WTC11 (cell line): Measurements from ENCODE around the gene GRAMD1B. TPM values are rescaled to one million over a fixed set of nuclear protein-coding genes. Genes with fewer than 3 reads are reported as not detected.

ENCODE experiments used
- ATAC-seq: fragments of 200-7000 bp; cut with Tn5 transposase; 2 replicates; pipeline ENCODE4 v1.10.0; 2021; ENCODE audit warnings: mild to moderate bottlenecking, moderate library complexity
- CTCF ChIA-PET: fragments of 300-600 bp; sonication (Branson Sonifier 250); formaldehyde crosslinking; loops from one replicate; lab custom pipeline; 2021; ENCODE audit warnings: antibody characterized with exemption; lab: Charles Lee
- POLR2A ChIA-PET: fragments of 350-600 bp; sonication (Branson Sonifier 250); formaldehyde crosslinking; loops from one replicate; lab custom pipeline; 2021; ENCODE audit warnings: antibody characterized with exemption; lab: Charles Lee
- DNase-seq: peaks from one replicate; pipeline ENCODE4 v3.0.0; 2021; ENCODE audit warnings: low spot score
- H3K27ac Mint-ChIP-seq: 2 replicates; pipeline ENCODE4 v1.8.0; 2021; ENCODE audit warnings: mixed read lengths
- H3K27me3 Mint-ChIP-seq: 2 replicates; pipeline ENCODE4 v1.8.0; 2021; ENCODE audit warnings: low read depth, mild to moderate bottlenecking, moderate library complexity, mixed read lengths
- H3K36me3 Mint-ChIP-seq: 2 replicates; pipeline ENCODE4 v1.8.0; 2021; ENCODE audit warnings: mixed read lengths
- H3K4me1 Mint-ChIP-seq: 2 replicates; pipeline ENCODE4 v1.8.0; 2022; ENCODE audit warnings: mixed read lengths
- H3K4me3 Mint-ChIP-seq: 2 replicates; pipeline ENCODE4 v1.8.0; 2021; ENCODE audit warnings: mild to moderate bottlenecking, moderate library complexity, mixed read lengths
- H3K9me3 Mint-ChIP-seq: 2 replicates; pipeline ENCODE4 v1.8.0; 2021; ENCODE audit warnings: mixed read lengths
- ARID4B ChIP-seq: sonication (generic); formaldehyde crosslinking; IDR thresholded peaks from 2 replicates; pipeline ENCODE4 v1.8.0; 2023; ENCODE audit warnings: missing genetic modification reagents, mild to moderate bottlenecking, borderline replicate concordance
- EMX1 ChIP-seq: fragments of 250-450 bp; sonication (Bioruptor Pico); IDR thresholded peaks from 2 replicates; pipeline ENCODE4 v1.8.0; 2021; ENCODE audit warnings: mild to moderate bottlenecking
- FOXP1 ChIP-seq: sonication (generic); formaldehyde crosslinking; IDR thresholded peaks from 2 replicates; pipeline ENCODE4 v1.8.0; 2022; ENCODE audit warnings: missing genetic modification reagents, mild to moderate bottlenecking, moderate library complexity, borderline replicate concordance
- GABPB1 ChIP-seq: sonication (generic); formaldehyde crosslinking; IDR thresholded peaks from 2 replicates; pipeline ENCODE4 v1.8.1; 2023; ENCODE audit warnings: mild to moderate bottlenecking, missing genetic modification reagents
- GRHL2 ChIP-seq: fragments of 250-450 bp; sonication (Bioruptor Pico); IDR thresholded peaks from 2 replicates; pipeline ENCODE4 v1.8.0; 2022; ENCODE audit warnings: mild to moderate bottlenecking, moderate library complexity; ENCODE audit not compliant: insufficient replicate concordance, severe bottlenecking
- JAZF1 ChIP-seq: fragments of 250-450 bp; sonication (Bioruptor Pico); IDR thresholded peaks from 2 replicates; pipeline ENCODE4 v1.9.0; 2021; ENCODE audit warnings: moderate library complexity, mild to moderate bottlenecking, inconsistent platforms
- MLX ChIP-seq: sonication (generic); formaldehyde crosslinking; IDR thresholded peaks from 2 replicates; pipeline ENCODE4 v1.8.1; 2023; ENCODE audit warnings: mild to moderate bottlenecking, missing genetic modification reagents, moderate library complexity
- MXD4 ChIP-seq: fragments of 250-450 bp; sonication (Bioruptor Pico); IDR thresholded peaks from 2 replicates; pipeline ENCODE4 v1.8.0; 2021; ENCODE audit warnings: mild to moderate bottlenecking, moderate library complexity, borderline replicate concordance
- MYBL2 ChIP-seq: sonication (generic); formaldehyde crosslinking; IDR thresholded peaks from 2 replicates; pipeline ENCODE4 v1.8.1; 2023; ENCODE audit warnings: mild to moderate bottlenecking, moderate library complexity, missing genetic modification reagents
- NFE2L1 ChIP-seq: sonication (generic); formaldehyde crosslinking; IDR thresholded peaks from 2 replicates; pipeline ENCODE4 v1.8.1; 2023; ENCODE audit warnings: missing genetic modification reagents
- NFYB ChIP-seq: sonication (generic); formaldehyde crosslinking; conservative IDR thresholded peaks from 2 replicates; pipeline ENCODE4 v1.8.0; 2022; ENCODE audit warnings: low read depth, missing genetic modification reagents
- PRRX2 ChIP-seq: fragments of 250-450 bp; sonication (Bioruptor Pico); IDR thresholded peaks from 2 replicates; pipeline ENCODE4 v1.8.0; 2021; ENCODE audit warnings: mild to moderate bottlenecking
- TEAD1 ChIP-seq: sonication (generic); formaldehyde crosslinking; IDR thresholded peaks from 2 replicates; pipeline ENCODE4 v1.8.0; 2022; ENCODE audit warnings: mild to moderate bottlenecking, missing genetic modification reagents
- USF1 ChIP-seq: sonication (generic); formaldehyde crosslinking; IDR thresholded peaks from 2 replicates; pipeline ENCODE4 v1.8.0; 2022; ENCODE audit warnings: mild to moderate bottlenecking, missing genetic modification reagents
- USF2 ChIP-seq: sonication (generic); formaldehyde crosslinking; IDR thresholded peaks from 2 replicates; pipeline ENCODE4 v1.8.1; 2023; ENCODE audit warnings: mild to moderate bottlenecking, missing genetic modification reagents, moderate library complexity
- ZBTB43 ChIP-seq: sonication (generic); formaldehyde crosslinking; IDR thresholded peaks from 2 replicates; pipeline ENCODE4 v1.8.1; 2023; ENCODE audit warnings: mild to moderate bottlenecking, missing genetic modification reagents
- ZNF219 ChIP-seq: sonication (generic); formaldehyde crosslinking; IDR thresholded peaks from 2 replicates; pipeline ENCODE4 v1.8.0; 2023; ENCODE audit warnings: missing genetic modification reagents, mild to moderate bottlenecking, borderline replicate concordance
- ZNF263 ChIP-seq: sonication (generic); formaldehyde crosslinking; IDR thresholded peaks from 2 replicates; pipeline ENCODE4 v1.8.1; 2022; ENCODE audit warnings: low read depth, mild to moderate bottlenecking, moderate library complexity, missing genetic modification reagents
- ZNF281 ChIP-seq: sonication (generic); formaldehyde crosslinking; IDR thresholded peaks from 2 replicates; pipeline ENCODE4 v1.8.0; 2023; ENCODE audit warnings: mild to moderate bottlenecking, missing genetic modification reagents
- ZNF416 ChIP-seq: fragments of 250-450 bp; sonication (Bioruptor Pico); IDR thresholded peaks from 2 replicates; pipeline ENCODE4 v1.9.0; 2021; ENCODE audit warnings: mild to moderate bottlenecking, inconsistent platforms
- total RNA-seq: library from RNA; stranded (reverse); gene quantifications from 3 replicates; pipeline ENCODE4 v1.2.3, GENCODE V29; 2021
- TF ChIP-seq, protein P1 (sequence below): sonication (generic); formaldehyde crosslinking; IDR thresholded peaks from 2 replicates; pipeline ENCODE4 v1.8.1; 2022; ENCODE audit warnings: mild to moderate bottlenecking, moderate library complexity, missing genetic modification reagents
- TF ChIP-seq, protein P2 (sequence below): sonication (generic); formaldehyde crosslinking; IDR thresholded peaks from 2 replicates; pipeline ENCODE4 v1.8.1; 2022; ENCODE audit warnings: low read depth, mild to moderate bottlenecking, moderate library complexity, missing genetic modification reagents, borderline replicate concordance

Gene GRAMD1B
- total RNA-seq, 1 experiment from 2014 or later, result 31.5 TPM

DNA sequence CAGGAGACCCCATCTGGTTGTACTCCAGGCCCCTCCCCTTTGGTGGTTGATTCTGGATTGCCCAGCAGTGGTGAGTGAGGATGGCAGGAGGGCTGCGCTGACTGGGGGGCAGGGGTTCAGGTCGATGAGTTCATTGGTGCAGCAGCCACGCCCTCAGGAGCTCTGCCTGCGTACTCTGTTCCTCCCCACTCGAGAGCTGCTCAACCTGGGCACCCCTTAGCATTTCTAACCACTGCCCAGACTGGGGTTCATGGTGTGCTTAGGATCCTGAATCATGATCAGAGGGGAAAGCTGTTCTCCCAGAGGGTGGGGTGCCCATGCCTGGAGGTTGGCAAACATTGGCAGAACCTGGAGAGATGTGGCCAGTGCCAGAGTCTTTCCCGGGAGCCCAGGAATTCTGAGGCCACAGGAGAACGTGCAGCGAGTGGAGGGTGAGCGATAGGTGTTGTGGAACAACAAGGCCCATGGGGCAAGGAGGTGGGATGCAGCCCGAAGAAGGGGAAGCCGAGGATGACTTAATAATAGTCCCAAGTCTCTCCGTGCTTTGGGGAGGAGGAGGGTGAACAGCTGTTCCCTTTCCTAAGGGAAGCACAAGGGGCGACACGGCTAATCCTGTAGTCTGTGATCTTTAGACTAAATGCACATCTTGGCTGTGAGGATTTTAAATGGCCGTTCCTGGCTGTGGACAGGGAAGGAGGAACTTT is 148.9 kb downstream of the GRAMD1B start (continued):
- TF ChIP-seq, protein P1, sequence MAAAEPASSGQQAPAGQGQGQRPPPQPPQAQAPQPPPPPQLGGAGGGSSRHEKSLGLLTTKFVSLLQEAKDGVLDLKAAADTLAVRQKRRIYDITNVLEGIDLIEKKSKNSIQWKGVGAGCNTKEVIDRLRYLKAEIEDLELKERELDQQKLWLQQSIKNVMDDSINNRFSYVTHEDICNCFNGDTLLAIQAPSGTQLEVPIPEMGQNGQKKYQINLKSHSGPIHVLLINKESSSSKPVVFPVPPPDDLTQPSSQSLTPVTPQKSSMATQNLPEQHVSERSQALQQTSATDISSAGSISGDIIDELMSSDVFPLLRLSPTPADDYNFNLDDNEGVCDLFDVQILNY (CRISPR knock-in tag), result no peak
- TF ChIP-seq USF1 (CRISPR knock-in tag), result no peak
- TF ChIP-seq MYBL2, result no peak
- TF ChIP-seq ZBTB43, result no peak

DNA sequence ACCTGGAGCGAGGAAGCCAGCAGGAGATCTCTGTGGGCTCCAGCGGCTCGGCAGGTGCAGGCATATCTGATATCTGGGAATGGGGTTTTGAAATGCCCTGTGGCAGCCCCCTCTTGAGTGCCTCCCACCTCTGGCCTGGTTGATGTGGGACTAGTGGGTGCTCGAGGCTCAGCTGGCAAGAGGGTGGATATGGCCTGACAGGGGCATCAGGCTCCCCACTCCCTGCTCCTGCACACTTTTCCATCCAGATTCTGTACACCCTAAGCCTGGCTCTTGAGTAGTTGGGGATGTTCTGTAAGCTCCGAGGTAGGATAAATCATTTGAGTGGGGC is 149.4 kb downstream of the GRAMD1B start:
- Mint-ChIP-seq H3K9me3 (peaks cover 5% of the 10 kb centered on the region), H3K4me1 (peaks cover 54% of the 10 kb centered on the region), H3K36me3 (peaks cover 4% of the 10 kb centered on the region; the same call in 1 of the 2 replicates), H3K4me3 (no peak overlapping the region), H3K27me3 (no peaks in the 10 kb centered on the region; the same call in 1 of the 2 replicates), H3K27ac (no peak overlapping the region)
- no peak for TF ChIP-seq TEAD1 (CRISPR knock-in tag)
- TF ChIP-seq JAZF1, result no peak
- TF ChIP-seq, protein P2, sequence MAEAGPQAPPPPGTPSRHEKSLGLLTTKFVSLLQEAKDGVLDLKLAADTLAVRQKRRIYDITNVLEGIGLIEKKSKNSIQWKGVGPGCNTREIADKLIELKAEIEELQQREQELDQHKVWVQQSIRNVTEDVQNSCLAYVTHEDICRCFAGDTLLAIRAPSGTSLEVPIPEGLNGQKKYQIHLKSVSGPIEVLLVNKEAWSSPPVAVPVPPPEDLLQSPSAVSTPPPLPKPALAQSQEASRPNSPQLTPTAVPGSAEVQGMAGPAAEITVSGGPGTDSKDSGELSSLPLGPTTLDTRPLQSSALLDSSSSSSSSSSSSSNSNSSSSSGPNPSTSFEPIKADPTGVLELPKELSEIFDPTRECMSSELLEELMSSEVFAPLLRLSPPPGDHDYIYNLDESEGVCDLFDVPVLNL (CRISPR knock-in tag), result no peak
- no peak for TF ChIP-seq MLX (CRISPR knock-in tag)
- TF ChIP-seq FOXP1 (CRISPR knock-in tag), result no peak
- TF ChIP-seq USF1 (CRISPR knock-in tag), result no peak
- no peak for TF ChIP-seq ZNF219 (CRISPR knock-in tag)
- no peak for TF ChIP-seq NFE2L1 (CRISPR knock-in tag)
- TF ChIP-seq GRHL2 (CRISPR knock-in tag), result no peak
- no peak for TF ChIP-seq MXD4 (CRISPR knock-in tag)
- TF ChIP-seq GABPB1, result no peak
- TF ChIP-seq ZNF281, result no peak
- no peak for TF ChIP-seq ZNF263 (CRISPR knock-in tag)
- TF ChIP-seq PRRX2 (CRISPR knock-in tag), result no peak
- TF ChIP-seq ARID4B (CRISPR knock-in tag), result no peak
- no peak for TF ChIP-seq NFYB (CRISPR knock-in tag)
- TF ChIP-seq EMX1 (CRISPR knock-in tag), result no peak
- TF ChIP-seq USF2 (CRISPR knock-in tag), result no peak
- no peak for TF ChIP-seq ZNF416 (CRISPR knock-in tag)
- DNase-seq (no peak), ATAC-seq (no peak)
- ChIA-PET CTCF (interaction anchor here (1.1 to 3.8 kb wide), 6 partner anchors 8 to 132 kb away, joined by 4 to 40 read pairs (median 29); no protein-coding TSS in a partner anchor), POLR2A (no interaction called here)
